ENCODE data around the gene CD40.

Gene CD40

DNA sequence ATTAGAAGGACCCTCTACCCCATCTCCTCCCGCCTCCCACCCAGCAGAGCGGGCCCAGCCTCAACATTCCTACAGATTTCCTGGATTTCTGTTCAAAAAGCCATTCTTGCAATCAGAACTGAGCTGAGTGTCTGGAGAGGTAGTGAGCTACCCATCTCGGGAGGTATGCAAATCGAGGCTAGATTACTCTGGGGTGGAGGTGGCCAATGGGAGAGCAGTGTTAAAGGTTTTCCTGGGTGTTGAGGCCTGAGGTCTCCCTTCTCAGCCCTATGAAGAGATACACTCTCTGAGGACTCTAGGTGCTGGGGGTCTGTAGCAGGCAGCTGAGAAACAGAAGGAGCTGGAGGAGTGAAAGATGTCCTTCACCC is 57.0 kb downstream of the CD40 start:
- DNase-seq: no peak

GRCh38 chr20:46176739-46177378 is 58.7 kb downstream of the CD40 start:
- DNase-seq: no peak

GRCh38 chr20:46177768-46178167 is 59.7 kb downstream of the CD40 start:
- DNase-seq: no peak

DNA sequence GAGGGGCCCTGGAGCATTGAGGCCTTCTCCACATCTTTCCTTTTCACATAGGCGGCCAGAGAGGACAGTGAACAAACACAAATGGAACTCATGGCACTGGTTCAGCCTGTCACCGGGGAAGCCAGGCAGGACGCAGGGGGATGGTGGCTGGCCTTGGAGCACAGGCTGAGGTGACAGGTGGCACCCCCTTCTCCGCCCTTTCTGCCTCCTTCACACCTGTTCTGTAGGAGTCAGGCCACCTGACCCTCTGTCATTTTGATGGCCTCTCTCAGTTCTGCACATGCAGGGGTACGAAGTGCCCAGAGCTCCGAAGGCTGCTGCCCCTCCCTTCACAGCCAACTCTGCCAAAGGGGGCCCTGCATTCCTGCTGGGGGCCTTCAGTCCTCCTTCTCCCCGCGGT is 60.8 kb downstream of the CD40 start:
- no peak for DNase-seq

Data from NCI-H2227 treated with DMSO at 0.1 percent for 48 hours (cell line).